Skin epidermis (tissue), 12 donors: ENCODE data around the gene DCBLD1.
A peak's percentile ranks its signal among the peaks of the same experiment; 100 is the strongest.
"Not testable (repeated sequence)": the region's sequence is repeated elsewhere in the genome, so short reads cannot be mapped to it uniquely, and the experiment has no call there.

Source experiments
- H3K27ac ChIP-seq, 21 experiments: fragments of 200-600 bp; sonication (generic) in 11 of 21; one replicate each; pipeline ENCODE4 v1.5.0; 2020; ENCODE audit warnings: mild to moderate bottlenecking in 3 of 21, inconsistent platforms in 2 of 21, moderate library complexity in 2 of 21
- H3K4me3 ChIP-seq, 7 experiments: fragments of 200-600 bp; sonication (generic) in 2 of 7; one replicate each; pipeline ENCODE4 v1.5.0; 2020; ENCODE audit warnings: inconsistent platforms in 2 of 7, mild to moderate bottlenecking in 2 of 7, moderate library complexity in 1 of 7

The DCBLD1 gene

DNA sequence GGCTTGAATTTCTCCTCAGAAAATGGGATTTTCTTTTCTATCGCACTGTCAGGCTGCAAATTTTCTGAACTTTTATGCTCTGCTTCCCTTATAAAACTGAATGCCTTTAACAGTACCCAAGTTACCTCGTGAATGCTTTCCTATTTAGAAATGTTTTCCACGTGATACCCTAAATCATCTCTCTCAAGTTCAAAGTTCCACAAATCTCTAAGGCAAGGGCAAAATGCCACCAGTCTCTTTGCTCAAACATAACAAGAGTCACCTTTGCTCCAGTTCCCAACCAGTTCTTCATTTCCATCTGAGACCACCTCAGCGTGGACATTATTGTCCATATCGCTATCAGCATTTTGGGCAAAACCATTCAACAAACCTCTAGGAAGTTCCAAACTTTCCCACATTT lies 35.5 kb downstream of the DCBLD1 start:
- H3K4me3 ChIP-seq, H3K27ac ChIP-seq: not testable (repeated sequence)

DNA sequence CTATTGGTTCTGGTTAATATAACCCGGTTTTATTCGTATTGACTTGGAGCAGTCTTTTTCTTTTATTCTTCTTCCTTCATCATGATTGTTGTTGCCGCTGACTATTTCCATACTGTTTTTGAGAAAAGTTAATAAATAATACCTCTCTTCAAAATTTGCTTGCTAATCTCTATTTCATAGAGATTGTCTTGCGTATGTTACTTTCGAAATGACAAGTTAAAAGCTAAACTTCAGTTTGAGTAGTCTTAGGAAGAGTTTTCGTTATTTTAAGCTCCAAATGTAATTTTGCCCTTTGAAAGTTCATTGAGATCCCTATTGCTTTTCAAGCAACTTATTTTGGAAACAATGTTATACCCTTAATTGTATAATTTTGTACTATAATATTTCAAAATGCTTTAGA lies 36.4 kb downstream of the DCBLD1 start:
- no peak overlapping the region for H3K4me3 ChIP-seq
- H3K27ac ChIP-seq, result no peak overlapping the region

DNA sequence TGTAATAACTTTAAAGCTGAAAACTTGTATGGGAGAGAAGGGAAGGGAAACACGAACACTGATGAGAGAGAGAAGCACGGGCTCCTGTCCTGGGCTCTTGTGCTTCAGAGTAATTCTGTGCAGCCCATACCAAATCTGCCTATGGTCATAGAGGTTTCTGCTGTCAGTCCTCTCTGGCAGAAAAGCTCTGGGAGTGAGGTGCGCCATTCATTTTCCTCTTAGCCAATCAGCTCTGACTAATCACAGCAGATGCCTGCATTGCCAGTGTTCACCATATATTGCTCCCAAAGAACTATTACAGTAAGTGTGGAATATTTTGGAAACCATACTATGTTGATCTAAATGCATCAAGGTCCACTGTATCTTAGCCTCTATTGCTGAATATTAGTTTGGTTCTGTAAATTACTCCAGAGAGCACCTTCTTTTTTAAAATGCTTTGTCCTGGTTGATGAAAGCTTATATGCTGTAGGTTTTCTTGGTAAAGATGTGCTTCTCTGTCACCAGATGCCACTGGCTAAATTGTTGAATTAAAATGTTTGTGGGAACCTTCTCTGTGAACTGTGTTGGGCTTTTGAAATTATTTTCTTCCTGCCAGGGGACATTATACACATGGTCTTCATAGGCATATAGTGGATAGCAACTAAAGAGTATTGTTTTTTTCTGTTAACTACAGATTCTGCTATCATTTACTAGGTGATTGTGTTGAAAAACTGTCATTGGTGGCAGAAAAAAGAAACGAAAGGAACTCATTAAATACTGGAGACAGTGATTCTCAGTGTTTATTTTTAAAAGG lies 38.3 kb downstream of the DCBLD1 start:
- Histone ChIP-seq H3K4me3 (no peak overlapping the region), H3K27ac (no peak overlapping the region)

DNA sequence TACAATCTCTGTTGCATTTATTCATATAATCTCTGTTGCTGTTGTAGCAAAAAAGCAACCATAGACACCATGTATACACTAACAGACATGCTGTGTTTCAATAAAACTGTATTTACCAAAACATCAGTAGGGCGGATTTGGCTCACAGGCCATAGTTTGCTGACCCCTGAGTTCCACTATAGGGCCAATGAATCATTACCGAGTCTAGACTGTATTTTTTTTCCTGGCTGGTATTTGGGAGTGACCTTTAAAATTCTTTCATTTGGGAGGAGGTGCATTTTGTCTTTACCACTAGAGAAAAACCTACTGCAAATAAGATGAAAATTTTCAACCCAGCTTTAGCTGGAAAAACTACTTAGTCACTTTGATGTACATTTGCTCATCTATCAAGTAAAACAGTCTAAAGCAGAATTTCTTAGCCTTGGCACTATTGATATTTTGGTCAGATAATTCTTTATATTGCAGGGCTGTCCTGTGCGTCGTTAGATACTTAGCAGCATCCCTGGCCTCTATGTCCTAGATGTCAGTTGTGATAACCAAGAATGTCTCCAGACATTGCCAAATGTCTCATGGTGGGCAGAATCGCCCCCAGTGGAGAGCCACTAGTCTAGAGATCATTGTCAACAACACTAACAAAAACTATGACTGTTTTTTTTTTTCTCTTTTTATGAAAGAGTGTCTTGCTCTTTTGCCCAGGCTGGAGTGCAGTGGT lies 39.5 kb downstream of the DCBLD1 start:
- Histone ChIP-seq H3K4me3 (no peak overlapping the region), H3K27ac (no peak overlapping the region)

DNA sequence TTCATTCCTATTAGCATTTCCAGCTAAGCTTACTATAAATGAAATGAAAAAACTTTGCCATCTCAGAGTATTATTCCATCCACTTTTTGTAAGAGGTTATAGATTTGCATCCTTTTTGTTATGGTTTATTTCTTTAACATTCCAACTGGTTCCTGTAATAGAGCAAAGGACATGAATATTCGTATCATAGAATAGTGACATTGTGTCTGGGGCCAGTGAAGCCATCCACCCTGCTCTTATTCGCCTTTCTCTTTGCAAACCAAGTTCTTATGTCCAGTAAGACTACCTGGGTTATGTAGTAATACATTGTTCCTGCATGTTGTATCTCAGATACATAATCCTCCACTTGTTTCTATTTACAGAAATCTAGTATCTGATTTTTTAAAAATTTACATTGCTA lies 43.1 kb downstream of the DCBLD1 start:
- Histone ChIP-seq H3K27ac (no peak overlapping the region), H3K4me3 (no peak overlapping the region)

DNA sequence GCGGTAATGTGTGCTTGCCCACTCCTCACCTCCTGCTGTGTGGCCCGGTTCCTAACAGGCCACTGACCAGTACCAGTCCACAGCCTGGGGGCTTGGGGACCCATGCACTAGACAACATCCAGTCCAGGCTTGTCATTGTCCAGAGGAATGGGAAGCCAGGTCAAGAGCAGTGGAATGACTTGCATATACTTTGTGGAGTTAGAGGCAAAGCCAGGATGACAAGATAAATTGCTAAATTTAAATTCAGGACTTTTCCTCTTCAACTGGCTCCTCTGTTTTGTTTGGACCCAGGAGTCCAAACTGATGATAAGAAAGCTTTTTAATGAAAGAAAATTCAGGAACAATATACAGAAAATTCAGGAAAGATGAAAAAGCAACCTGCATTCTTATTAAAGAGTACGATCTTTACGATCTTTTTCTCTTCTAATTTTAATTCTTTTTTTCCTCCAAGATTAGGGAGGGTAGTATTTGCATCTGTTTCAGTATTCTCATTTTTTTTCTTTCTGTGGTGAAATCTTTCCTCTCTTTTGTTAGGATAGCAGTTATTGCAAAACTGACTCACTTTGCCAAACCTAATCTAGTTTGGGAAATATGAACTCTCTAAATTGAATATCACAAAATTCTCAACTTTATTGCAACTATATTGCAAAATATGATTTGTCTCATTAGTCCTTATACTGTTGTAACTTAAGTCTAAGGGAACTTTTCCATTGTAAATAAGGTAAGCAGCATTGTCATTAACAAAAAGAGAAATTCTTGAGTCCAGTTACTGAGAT lies 48.2 kb downstream of the DCBLD1 start:
- peak overlapping the region in 2 of 21 experiments; percentile 26 to 38 for H3K27ac ChIP-seq

DNA sequence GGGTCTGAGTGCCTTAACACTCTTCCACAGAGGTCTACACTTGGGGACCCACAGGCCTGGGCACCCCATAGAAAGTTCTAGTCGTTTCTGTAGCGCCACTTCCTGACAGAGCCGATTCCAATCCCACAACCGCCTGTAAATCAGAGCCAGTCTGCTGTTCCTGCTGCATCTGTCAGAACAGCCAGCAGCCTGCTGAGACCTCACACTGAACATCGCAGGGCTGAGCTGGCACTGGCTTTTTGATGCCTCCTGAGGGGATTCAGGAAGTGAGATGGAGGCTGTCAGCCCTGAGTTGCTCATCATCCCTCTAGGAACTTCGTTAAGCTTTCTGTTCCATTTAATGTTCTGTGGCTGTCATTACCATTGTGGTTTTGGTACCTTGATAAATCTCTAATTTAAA lies 48.9 kb downstream of the DCBLD1 start:
- H3K27ac ChIP-seq, result peak overlapping the region in 1 of 21 experiments; percentile 38
- H3K4me3 ChIP-seq, result no peak overlapping the region

More for the DNA sequence above, 48.2 kb downstream of the DCBLD1 start:
- H3K4me3 ChIP-seq, result no peak overlapping the region

DNA sequence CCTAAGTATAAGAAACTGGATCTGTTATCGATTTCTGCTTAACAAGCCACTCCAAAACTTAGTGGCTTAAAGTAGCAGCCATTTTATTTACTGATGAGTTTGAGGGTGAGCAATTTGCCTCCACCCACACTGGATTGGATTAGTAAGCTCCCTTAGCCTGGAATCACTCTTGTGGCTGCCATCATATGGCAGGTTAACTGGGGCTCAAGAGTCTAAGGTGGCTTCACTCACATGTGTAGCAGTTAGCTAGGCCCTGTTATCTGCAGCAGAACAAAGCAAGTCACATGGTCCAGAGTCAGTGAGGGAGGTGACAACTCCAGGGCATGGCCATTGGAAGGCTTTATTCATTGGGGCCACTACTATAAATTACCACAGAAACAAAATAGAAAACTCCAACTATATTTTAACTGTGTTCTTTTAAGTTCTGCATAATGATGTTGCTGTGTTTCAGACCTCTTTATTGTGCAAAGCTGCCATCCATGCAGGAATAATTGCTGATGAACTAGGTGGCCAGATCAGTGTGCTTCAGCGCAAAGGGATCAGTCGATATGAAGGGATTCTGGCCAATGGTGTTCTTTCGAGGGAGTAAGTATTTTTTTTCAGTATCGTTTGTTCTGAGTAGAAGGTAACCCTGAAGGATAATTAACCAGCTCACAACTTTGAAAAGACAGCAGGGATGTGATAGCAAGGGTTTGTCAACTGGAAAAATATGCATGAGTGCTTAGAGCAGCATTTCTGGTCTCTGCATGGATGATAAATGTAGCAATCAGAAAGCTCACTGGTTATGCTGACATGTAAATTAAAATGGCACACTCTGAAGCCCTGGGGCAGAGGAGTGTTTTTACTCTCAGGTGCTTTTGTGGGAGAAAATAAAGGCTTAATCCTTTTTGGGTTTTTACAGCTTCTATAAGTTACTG lies 49.6 kb downstream of the DCBLD1 start:
- Histone ChIP-seq H3K27ac (no peak overlapping the region), H3K4me3 (no peak overlapping the region)

DNA sequence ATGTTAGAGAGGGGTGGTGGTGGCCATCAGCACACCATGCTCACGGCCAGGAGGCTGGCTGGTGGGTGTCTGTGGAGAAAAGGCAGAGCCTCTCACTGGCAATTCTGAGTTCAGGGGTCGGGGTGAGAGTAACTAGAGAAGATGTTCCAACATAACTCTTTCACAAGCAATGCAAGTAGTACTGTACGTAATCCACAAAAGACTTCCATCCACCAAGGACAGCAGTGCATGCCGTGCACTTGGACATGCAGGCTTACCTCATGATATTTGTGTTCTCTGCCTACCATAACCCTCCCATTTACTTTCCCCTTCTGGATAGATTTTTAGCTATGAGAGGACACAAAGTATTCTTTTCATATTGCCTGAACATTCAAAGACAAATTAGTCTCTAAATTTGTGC lies 51.3 kb downstream of the DCBLD1 start:
- Histone ChIP-seq H3K27ac (no peak overlapping the region), H3K4me3 (no peak overlapping the region)

DNA sequence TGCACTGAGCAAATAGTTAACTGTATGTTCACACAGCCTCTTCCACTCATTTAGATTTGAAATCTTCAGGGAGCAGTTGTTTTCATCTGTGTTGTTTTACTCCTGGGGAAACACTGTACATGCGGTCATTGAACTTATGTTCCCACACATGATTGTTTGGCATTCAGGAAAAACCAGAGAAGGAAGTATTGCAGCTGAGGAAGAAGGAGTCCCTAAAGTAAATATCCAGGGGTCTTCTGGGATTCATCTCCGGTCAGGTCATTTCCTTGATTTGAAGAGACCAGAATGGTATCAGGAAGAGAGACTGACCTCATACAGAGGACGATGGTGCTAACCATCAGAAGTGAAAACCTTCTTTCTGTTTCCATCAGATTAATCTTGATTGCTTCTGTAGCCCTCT lies 52.5 kb downstream of the DCBLD1 start:
- H3K27ac ChIP-seq, result peak overlapping the region in 1 of 21 experiments; percentile 36
- H3K4me3 ChIP-seq, result no peak overlapping the region

DNA sequence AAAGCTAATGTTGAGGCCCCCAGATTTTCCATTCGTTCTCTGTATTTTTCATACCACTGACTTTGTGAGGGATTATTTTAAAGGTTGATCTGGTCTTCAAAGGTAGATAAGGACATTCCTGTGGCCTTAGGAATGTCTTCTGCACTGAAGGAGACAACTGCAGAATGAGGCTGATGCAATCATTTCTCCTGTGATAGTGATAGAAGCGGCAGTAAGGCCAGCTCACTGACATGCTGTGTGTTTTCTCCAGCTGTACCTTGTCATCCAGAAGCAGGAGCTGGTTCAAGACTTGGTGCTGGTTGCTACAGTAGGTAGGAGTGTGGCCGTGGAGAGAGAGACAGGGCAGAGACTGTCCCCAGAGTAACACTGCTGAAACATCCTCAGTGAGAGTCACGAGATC lies 53.8 kb downstream of the DCBLD1 start:
- H3K4me3 ChIP-seq, result no peak overlapping the region
- no peak overlapping the region for H3K27ac ChIP-seq

DNA sequence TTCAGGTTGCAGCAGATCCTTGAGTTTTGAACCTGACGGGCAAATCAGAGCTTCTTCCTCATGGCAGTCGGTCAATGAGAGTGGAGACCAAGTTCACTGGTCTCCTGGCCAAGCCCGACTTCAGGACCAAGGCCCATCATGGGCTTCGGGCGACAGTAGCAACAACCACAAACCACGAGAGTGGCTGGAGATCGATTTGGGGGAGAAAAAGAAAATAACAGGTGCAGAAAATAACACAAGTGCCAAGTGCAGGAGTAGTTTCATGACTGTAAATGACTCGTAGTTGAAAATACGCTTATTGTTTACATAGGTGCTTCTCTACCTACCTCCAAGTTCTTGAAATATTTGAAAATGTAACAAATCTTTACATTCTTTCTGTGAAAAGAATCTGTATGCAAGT lies 56.1 kb downstream of the DCBLD1 start:
- Histone ChIP-seq H3K4me3 (no peak overlapping the region), H3K27ac (no peak overlapping the region)

DNA sequence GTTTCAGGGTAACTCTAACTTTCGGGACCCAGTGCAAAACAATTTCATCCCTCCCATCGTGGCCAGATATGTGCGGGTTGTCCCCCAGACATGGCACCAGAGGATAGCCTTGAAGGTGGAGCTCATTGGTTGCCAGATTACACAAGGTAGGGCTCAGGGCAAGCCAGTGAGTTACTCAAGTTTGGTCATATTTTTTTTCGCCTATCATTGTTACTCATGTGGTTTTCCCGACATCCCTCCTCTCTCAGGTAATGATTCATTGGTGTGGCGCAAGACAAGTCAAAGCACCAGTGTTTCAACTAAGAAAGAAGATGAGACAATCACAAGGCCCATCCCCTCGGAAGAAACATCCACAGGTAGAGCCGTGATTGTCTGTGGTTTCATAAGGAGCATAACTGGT lies 58.2 kb downstream of the DCBLD1 start:
- Histone ChIP-seq H3K27ac (peak overlapping the region in 1 of 21 experiments; percentile 52), H3K4me3 (no peak overlapping the region)

DNA sequence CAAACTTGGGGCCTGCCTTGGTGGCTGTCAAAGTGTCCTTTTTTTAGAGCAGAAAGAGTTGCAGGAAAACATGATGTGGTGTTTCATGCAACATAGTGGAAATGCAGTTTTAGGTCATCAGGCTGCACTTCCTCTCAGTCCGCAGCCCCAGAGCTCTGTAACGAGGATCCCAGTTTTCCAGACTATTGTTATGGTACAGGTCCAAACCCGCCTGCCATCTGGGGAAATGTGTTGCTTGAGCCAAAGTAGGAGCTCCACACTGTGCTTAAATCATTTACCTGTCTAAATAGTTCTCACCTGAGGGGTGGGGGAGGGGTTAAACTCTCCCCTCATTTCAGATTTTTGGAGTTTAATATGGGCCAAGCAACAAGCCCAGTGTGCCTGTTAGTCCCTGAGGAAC lies 60.0 kb downstream of the DCBLD1 start:
- no peak overlapping the region for H3K27ac ChIP-seq
- H3K4me3 ChIP-seq, result no peak overlapping the region

DNA sequence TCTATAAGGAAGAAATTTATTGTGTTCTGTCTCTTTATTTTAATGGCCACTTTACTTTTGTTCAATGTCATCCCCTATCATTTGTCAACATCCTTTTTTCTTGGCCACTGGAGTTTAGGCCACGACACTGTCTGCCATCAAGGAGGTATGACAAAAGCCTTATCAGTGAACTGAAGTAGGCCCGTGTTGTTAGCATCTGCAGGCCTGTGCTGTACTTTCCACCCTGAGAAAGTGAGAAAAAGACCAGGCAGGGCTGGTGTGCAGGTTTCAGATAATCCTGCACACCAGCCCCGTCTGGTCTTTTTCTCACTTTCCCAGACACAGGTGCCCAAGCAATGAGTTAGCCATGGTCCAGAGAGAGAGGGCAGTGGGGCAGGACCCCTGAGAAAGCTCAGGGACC lies 62.2 kb downstream of the DCBLD1 start:
- Histone ChIP-seq H3K27ac (no peak overlapping the region), H3K4me3 (no peak overlapping the region)

DNA sequence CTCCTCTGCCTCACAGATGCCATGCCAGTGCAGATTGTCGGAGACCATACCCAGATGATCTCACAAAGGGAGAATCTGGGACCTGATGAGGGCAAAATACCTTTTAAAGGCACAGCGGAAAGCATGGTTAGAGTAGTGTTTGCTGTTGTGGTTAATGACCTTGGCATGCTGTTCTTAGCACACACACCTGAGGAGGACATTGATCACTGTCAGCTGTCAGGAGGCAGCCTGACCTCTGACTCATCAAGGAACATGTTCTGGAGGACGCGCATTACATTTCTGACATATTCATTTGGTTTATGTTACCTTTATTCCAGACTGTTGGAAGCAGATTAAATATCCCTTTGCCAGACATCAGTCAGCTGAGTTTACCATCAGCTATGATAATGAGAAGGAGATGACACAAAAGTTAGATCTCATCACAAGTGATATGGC lies 62.7 kb downstream of the DCBLD1 start:
- Histone ChIP-seq H3K4me3 (no peak overlapping the region), H3K27ac (no peak overlapping the region)

DNA sequence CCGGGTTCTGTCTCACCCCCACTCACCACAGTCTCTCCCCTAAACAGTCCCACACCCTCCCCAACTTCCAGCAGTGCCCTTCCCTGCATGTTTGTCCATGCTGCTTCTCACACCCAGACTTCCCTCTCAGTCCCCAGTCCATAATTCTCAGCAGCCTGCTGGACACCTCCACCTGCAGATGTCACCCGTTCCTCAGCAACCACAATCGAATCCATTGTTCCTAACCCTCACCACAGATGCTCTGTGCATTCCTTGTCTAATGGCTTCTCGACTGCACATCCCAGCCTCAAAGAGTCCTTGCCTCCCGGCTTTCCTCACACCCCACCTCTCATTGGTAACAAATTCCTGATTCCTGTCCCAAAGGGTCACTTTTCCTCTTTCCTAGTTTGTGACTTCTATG lies 64.2 kb downstream of the DCBLD1 start:
- H3K27ac ChIP-seq, result no peak overlapping the region
- H3K4me3 ChIP-seq, result no peak overlapping the region

DNA sequence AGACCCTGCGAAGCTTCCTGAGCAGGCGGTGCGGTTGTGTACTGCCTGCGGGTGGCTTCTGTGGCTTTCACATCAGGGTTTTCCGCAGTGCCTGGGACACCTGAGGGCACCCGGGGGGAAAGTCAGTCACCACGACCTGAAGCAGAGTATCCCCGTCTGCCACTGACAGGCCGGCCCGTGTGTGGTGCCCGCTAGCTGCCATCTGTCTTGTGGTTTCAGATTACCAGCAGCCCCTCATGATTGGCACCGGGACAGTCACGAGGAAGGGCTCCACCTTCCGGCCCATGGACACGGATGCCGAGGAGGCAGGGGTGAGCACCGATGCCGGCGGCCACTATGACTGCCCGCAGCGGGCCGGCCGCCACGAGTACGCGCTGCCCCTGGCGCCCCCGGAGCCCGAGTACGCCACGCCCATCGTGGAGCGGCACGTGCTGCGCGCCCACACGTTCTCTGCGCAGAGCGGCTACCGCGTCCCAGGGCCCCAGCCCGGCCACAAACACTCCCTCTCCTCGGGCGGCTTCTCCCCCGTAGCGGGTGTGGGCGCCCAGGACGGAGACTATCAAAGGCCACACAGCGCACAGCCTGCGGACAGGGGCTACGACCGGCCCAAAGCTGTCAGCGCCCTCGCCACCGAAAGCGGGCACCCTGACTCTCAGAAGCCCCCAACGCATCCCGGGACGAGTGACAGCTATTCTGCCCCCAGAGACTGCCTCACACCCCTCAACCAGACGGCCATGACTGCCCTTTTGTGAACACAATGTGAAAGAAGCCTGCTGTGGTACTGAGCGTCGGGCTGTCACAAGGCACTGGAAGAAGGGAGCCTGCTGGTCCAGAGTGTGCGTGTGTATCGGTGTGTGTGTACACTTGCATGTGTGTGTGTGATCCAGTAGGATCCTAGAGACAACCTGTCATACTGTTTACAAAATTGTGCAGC lies 65.5 kb downstream of the DCBLD1 start:
- H3K4me3 ChIP-seq, result peak overlapping the region; percentile 20 to 37 (median 31)
- peak overlapping the region in 12 of 21 experiments; percentile 4 to 54 (median 39) for H3K27ac ChIP-seq
